ENCODE results near the gene SEPTIN8.

The SEPTIN8 gene

GRCh38 chr5:132777209-132778069 is at the start of gene SEPTIN8:
Gene SEPTIN8, minus strand, starts transcription at chr5:132777239. Its CDS starts 102 bp downstream, at chr5:132777137.
- H3K4me1 ChIP-seq (ENCODE audit: control insufficient read depth, insufficient read depth, low read length): no peaks in the 10 kb centered on the region
- H3K4me3 ChIP-seq (ENCODE audit: low read depth, low read length): peak within 1 kb of the TSS; percentile 70
- H3K9me3 ChIP-seq (ENCODE audit: control insufficient read depth, insufficient read depth, low read depth, low read length): no peaks in the 10 kb centered on the region
- ChIA-PET POLR2A (interaction anchor here (1.1 to 1.4 kb wide), 4 partner anchors 10 to 277 kb away, joined by 3 to 4 read pairs (median 4); partner anchors contain the start of gene KIF3A), CTCF (interaction anchor here (0.6 to 1.0 kb wide), 5 partner anchors 10 to 43 kb away, joined by 3 to 5 read pairs (median 3); partner anchors contain the start of gene SOWAHA)
- peak within 1 kb of the TSS; percentile 76 for H3K27ac ChIP-seq (ENCODE audit: extremely low read depth, low read depth, low read length)
- H3K36me3 ChIP-seq (ENCODE audit: control insufficient read depth in 2 of 2, insufficient read depth in 1 of 2, low read length in 2 of 2): peaks cover 0 to 5% of the 10 kb centered on the region in 2 experiments; a peak in 1 of 3 replicates
- TF ChIP-seq ZNF843 (tag by site-specific recombination; IDR thresholded peaks at IDR 0.05) (no peak), ZNF473 (tag by site-specific recombination; IDR thresholded peaks at IDR 0.05) (no peak), ZNF366 (tag by site-specific recombination; conservative IDR thresholded peaks at IDR 0.05) (no peak), PRDM1 (tag by site-specific recombination; IDR thresholded peaks at IDR 0.05) (no peak), ZNF560 (tag by site-specific recombination; IDR thresholded peaks at IDR 0.05; ENCODE audit: borderline replicate concordance) (no peak), ZSCAN23 (tag by site-specific recombination; IDR thresholded peaks at IDR 0.05) (no peak), ZXDB (tag by site-specific recombination; IDR thresholded peaks at IDR 0.05) (no peak), ZNF416 (tag by site-specific recombination; IDR thresholded peaks at IDR 0.05) (no peak), ZNF571 (tag by site-specific recombination; IDR thresholded peaks at IDR 0.05) (no peak), EGR2 (tag by site-specific recombination; IDR thresholded peaks at IDR 0.05; ENCODE audit: low read depth) (no peak), ZNF449 (tag by site-specific recombination; IDR thresholded peaks at IDR 0.05) (no peak), ZNF274 (IDR thresholded peaks at IDR 0.05; ENCODE audit: low read length) (no peak), ZNF274 (tag by site-specific recombination; IDR thresholded peaks at IDR 0.05; ENCODE audit: borderline replicate concordance) (no peak), ZNF521 (tag by site-specific recombination; IDR thresholded peaks at IDR 0.05) (no peak), ZNF837 (tag by site-specific recombination; IDR thresholded peaks at IDR 0.05) (no peak), ZIC2 (tag by site-specific recombination; IDR thresholded peaks at IDR 0.05) (peak; percentile 61), PRDM6 (tag by site-specific recombination; IDR thresholded peaks at IDR 0.05) (no peak), ZNF558 (tag by site-specific recombination; IDR thresholded peaks at IDR 0.05) (no peak), ATF2 (tag by site-specific recombination; IDR thresholded peaks at IDR 0.05; ENCODE audit: low read depth) (no peak), ZNF184 (tag by site-specific recombination; IDR thresholded peaks at IDR 0.05) (no peak), SP2 (tag by site-specific recombination; IDR thresholded peaks at IDR 0.05) (0 out of 2 replicates have a peak, but pooled peaks have one; percentile 12), ZNF792 (tag by site-specific recombination; IDR thresholded peaks at IDR 0.05) (no peak), AEBP2 (tag by site-specific recombination; IDR thresholded peaks at IDR 0.05; ENCODE audit: borderline replicate concordance) (no peak), ZNF239 (tag by site-specific recombination; IDR thresholded peaks at IDR 0.05) (no peak), ZNF707 (tag by site-specific recombination; IDR thresholded peaks at IDR 0.05) (no peak), ZNF23 (tag by site-specific recombination; IDR thresholded peaks at IDR 0.05; ENCODE audit: borderline replicate concordance) (no peak), ZNF174 (tag by site-specific recombination; IDR thresholded peaks at IDR 0.05) (no peak), ZBTB6 (tag by site-specific recombination; IDR thresholded peaks at IDR 0.05) (no peak), SETDB1 (IDR thresholded peaks at IDR 0.05; ENCODE audit: insufficient read length, low read length) (no peak), ZSCAN4 (tag by site-specific recombination; IDR thresholded peaks at IDR 0.05) (no peak)
